ENCODE measurements around the gene DARS1. TPM values are rescaled to one million over a fixed set of nuclear protein-coding genes. Genes with fewer than 3 reads are reported as not detected.
A peak's percentile ranks its signal among the peaks of the same experiment; 100 is the strongest.

DARS1 gene
- total RNA-seq, 1 donor from 2014 or later = 44.6 TPM

GRCh38 chr2:136015699-136016098, 30.3 kb upstream of the DARS1 start:
- no peak for DNase-seq (ENCODE audit: low spot score)

- no peak for DNase-seq (ENCODE audit: low spot score)
Measured at GRCh38 chr2:136014411-136014810, 29.0 kb upstream of the DARS1 start.

GRCh38 chr2:136013955-136014354, 28.5 kb upstream of the DARS1 start:
- no peak for DNase-seq (ENCODE audit: low spot score)

GRCh38 chr2:136013136-136013685, 27.8 kb upstream of the DARS1 start:
- DNase-seq (ENCODE audit: low spot score) = no peak

- DNase-seq (ENCODE audit: low spot score) = no peak
Measured at GRCh38 chr2:136012315-136012714, 26.9 kb upstream of the DARS1 start.

GRCh38 chr2:136010126-136010525, 24.7 kb upstream of the DARS1 start:
- DNase-seq (ENCODE audit: low spot score) = no peak

- peak; percentile 42 for DNase-seq (ENCODE audit: low spot score)
Measured at GRCh38 chr2:136008205-136008865, 22.9 kb upstream of the DARS1 start.

GRCh38 chr2:136006658-136007057, 21.2 kb upstream of the DARS1 start:
- no peak for DNase-seq (ENCODE audit: low spot score)

GRCh38 chr2:136005462-136006196, 20.2 kb upstream of the DARS1 start:
- DNase-seq (ENCODE audit: low spot score) = no peak

GRCh38 chr2:136004965-136005364, 19.5 kb upstream of the DARS1 start:
- no peak for DNase-seq (ENCODE audit: low spot score)

GRCh38 chr2:136001131-136001530, 15.7 kb upstream of the DARS1 start:
- no peak for DNase-seq (ENCODE audit: low spot score)

GRCh38 chr2:136000502-136000901, 15.1 kb upstream of the DARS1 start:
- no peak for DNase-seq (ENCODE audit: low spot score)

GRCh38 chr2:135999899-136000298, 14.5 kb upstream of the DARS1 start:
- no peak for DNase-seq (ENCODE audit: low spot score)

GRCh38 chr2:135998879-135999278, 13.5 kb upstream of the DARS1 start:
- DNase-seq (ENCODE audit: low spot score) = no peak

GRCh38 chr2:135997380-135997779, 12.0 kb upstream of the DARS1 start:
- DNase-seq (ENCODE audit: low spot score) = no peak

GRCh38 chr2:135996304-135996703, 10.9 kb upstream of the DARS1 start:
- no peak for DNase-seq (ENCODE audit: low spot score)

GRCh38 chr2:135994281-135994680, 8.9 kb upstream of the DARS1 start:
- DNase-seq (ENCODE audit: low spot score) = no peak

GRCh38 chr2:135993421-135993820, 8.0 kb upstream of the DARS1 start:
- DNase-seq (ENCODE audit: low spot score) = no peak

GRCh38 chr2:135991861-135992260, 6.4 kb upstream of the DARS1 start:
- no peak for DNase-seq (ENCODE audit: low spot score)

- no peak for DNase-seq (ENCODE audit: low spot score)
Measured at GRCh38 chr2:135987441-135987840, 2.0 kb upstream of the DARS1 start.

GRCh38 chr2:135986507-135986906, 1.1 kb upstream of the DARS1 start:
- no peak for DNase-seq (ENCODE audit: low spot score)

GRCh38 chr2:135985826-135986393, 484 bp upstream of the DARS1 start:
- DNase-seq (ENCODE audit: low spot score) = no peak
